Measurements from ENCODE around the gene ATP23. TPM values are rescaled to one million over a fixed set of nuclear protein-coding genes. Genes with fewer than 3 reads are reported as not detected.

ATP23 gene
- total RNA-seq, 1 experiment from 2014 or later, result 6.1 TPM

GRCh38 chr12:57905812-57906475, 35.4 kb upstream of the ATP23 start (continued):
- TF ChIP-seq ZNF281 (CRISPR knock-in tag; IDR thresholded peaks at IDR 0.05) (no peak), TEAD4 (CRISPR knock-in tag; IDR thresholded peaks at IDR 0.05) (no peak), CBFB (CRISPR knock-in tag; IDR thresholded peaks at IDR 0.05; ENCODE audit: low read depth) (no peak), CREB1 (CRISPR knock-in tag; IDR thresholded peaks at IDR 0.05) (no peak), GRHL2 (CRISPR knock-in tag; IDR thresholded peaks at IDR 0.05; ENCODE audit: insufficient replicate concordance, severe bottlenecking) (no peak), SOX15 (CRISPR knock-in tag; IDR thresholded peaks at IDR 0.05) (no peak), JAZF1 (CRISPR knock-in tag; IDR thresholded peaks at IDR 0.05) (no peak), NFYB (CRISPR knock-in tag; conservative IDR thresholded peaks at IDR 0.05; ENCODE audit: low read depth) (no peak), ZNF121 (CRISPR knock-in tag; IDR thresholded peaks at IDR 0.05) (no peak), STAT6 (CRISPR knock-in tag; conservative IDR thresholded peaks at IDR 0.05; ENCODE audit: low read depth) (no peak)

GRCh38 chr12:57906821-57907220, 34.5 kb upstream of the ATP23 start:
- Mint-ChIP-seq H3K27me3 (ENCODE audit: low read depth) (peaks cover 18% of the 10 kb centered on the region), H3K36me3 (no peaks in the 10 kb centered on the region), H3K27ac (no peak overlapping the region), H3K4me3 (no peak overlapping the region), H3K9me3 (no peaks in the 10 kb centered on the region), H3K4me1 (peaks cover 5% of the 10 kb centered on the region)
- DNase-seq (ENCODE audit: low spot score) (no peak), ATAC-seq (no peak)
- POLR2A ChIA-PET, result no interaction called here
- CTCF ChIA-PET, result interaction anchor here (0.7 to 2.3 kb wide), 5 partner anchors 10 to 103 kb away, joined by 3 to 7 read pairs (median 4); no protein-coding TSS in a partner anchor
- TF ChIP-seq ATF6 (CRISPR knock-in tag; IDR thresholded peaks at IDR 0.05) (no peak), ATF1 (CRISPR knock-in tag; IDR thresholded peaks at IDR 0.05) (no peak), NR1H2 (CRISPR knock-in tag; IDR thresholded peaks at IDR 0.05) (no peak), ZNF532 (CRISPR knock-in tag; IDR thresholded peaks at IDR 0.05; ENCODE audit: borderline replicate concordance) (no peak), ZNF423 (CRISPR knock-in tag; IDR thresholded peaks at IDR 0.05) (no peak), IRF1 (CRISPR knock-in tag; IDR thresholded peaks at IDR 0.05) (no peak), GABPB1 (CRISPR knock-in tag; IDR thresholded peaks at IDR 0.05) (no peak), SP1 (CRISPR knock-in tag; conservative IDR thresholded peaks at IDR 0.05) (no peak), ZNF263 (CRISPR knock-in tag; IDR thresholded peaks at IDR 0.05; ENCODE audit: low read depth) (no peak), ZNF317 (CRISPR knock-in tag; IDR thresholded peaks at IDR 0.05; ENCODE audit: borderline replicate concordance, low read depth) (no peak), ZSCAN18 (CRISPR knock-in tag; IDR thresholded peaks at IDR 0.05) (no peak), ZNF232 (CRISPR knock-in tag; IDR thresholded peaks at IDR 0.05) (no peak)

All from WTC11 (cell line).